GM19099 (cell line): ENCODE measurements around the gene UNC13C.

Experiments used
- POLR2A ChIP-seq: IDR thresholded peaks from 3 replicates; pipeline ENCODE4 v1.6.1; 2011; ENCODE audit warnings: low read depth; ENCODE audit not compliant: insufficient read length; ENCODE audit errors: extremely low read depth

UNC13C gene

GRCh38 chr15:54660356-54660755 lies 682.1 kb downstream of the UNC13C start:
- TF ChIP-seq POLR2A = no peak

DNA sequence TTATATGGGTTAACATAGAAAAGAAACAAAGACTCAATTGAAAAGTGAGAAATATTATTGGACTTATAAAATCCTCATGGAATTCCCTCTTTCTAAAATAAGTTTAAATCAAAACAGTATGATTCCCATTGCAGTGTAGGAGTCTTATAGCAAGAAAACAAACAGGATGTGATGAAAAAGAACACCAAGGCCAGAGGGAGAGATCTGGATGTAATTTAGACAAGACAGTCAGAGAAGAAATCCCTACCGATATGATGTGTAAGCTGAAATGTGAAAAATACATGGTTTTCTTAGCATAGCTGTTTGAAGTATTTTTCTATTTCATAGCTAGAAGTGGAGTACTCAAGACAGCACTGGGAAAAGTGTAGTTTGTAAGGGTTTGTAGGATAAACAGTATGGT lies 697.0 kb downstream of the UNC13C start:
- no peak for TF ChIP-seq POLR2A

- no peak for TF ChIP-seq POLR2A
These were observed 703.3 kb downstream of the UNC13C start for GRCh38 chr15:54681584-54681983.
